Smooth muscle cell (in vitro differentiated cells): ENCODE data around the gene ZDHHC22. TPM values are rescaled to one million over a fixed set of nuclear protein-coding genes. Genes with fewer than 3 reads are reported as not detected.

Experiments used
- DNase-seq: peaks from one replicate; lab custom pipeline; 2025; ENCODE audit not compliant: unreplicated experiment; lab: John Stamatoyannopoulos, UW
- H2AFZ ChIP-seq: fragments of 200-600 bp; sonication (generic); 2 replicates; pipeline ENCODE4 v1.6.0; 2016; ENCODE audit warnings: antibody characterized with exemption, low read depth, mild to moderate bottlenecking
- H3F3A ChIP-seq: fragments of 200-600 bp; sonication (generic); 2 replicates; pipeline ENCODE4 v1.6.0; 2017; ENCODE audit warnings: antibody characterized with exemption, low read depth
- H3K27ac ChIP-seq: fragments of 200-600 bp; sonication (generic); 2 replicates; pipeline ENCODE4 v1.5.1; 2016; ENCODE audit warnings: low read depth, mild to moderate bottlenecking
- H3K27me3 ChIP-seq: fragments of 200-600 bp; sonication (generic); 2 replicates; pipeline ENCODE4 v1.6.1; 2016; ENCODE audit warnings: low read depth, mild to moderate bottlenecking
- H3K36me3 ChIP-seq: fragments of 200-600 bp; sonication (generic); 2 replicates; pipeline ENCODE4 v1.5.1; 2016; ENCODE audit warnings: low read depth
- H3K4me1 ChIP-seq: fragments of 200-600 bp; sonication (generic); 2 replicates; pipeline ENCODE4 v1.5.1; 2016; ENCODE audit warnings: low read depth
- H3K4me2 ChIP-seq: fragments of 200-600 bp; sonication (generic); 2 replicates; pipeline ENCODE4 v1.6.0; 2016; ENCODE audit warnings: mild to moderate bottlenecking
- H3K4me3 ChIP-seq: fragments of 200-600 bp; sonication (generic); 2 replicates; pipeline ENCODE4 v1.5.1; 2016; ENCODE audit warnings: mild to moderate bottlenecking
- H3K79me2 ChIP-seq: fragments of 200-600 bp; sonication (generic); 2 replicates; pipeline ENCODE4 v1.6.0; 2016; ENCODE audit warnings: low read depth, mild to moderate bottlenecking
- H3K9ac ChIP-seq: fragments of 200-600 bp; sonication (generic); 2 replicates; pipeline ENCODE4 v1.6.0; 2016; ENCODE audit warnings: low read depth
- H3K9me3 ChIP-seq: fragments of 200-600 bp; sonication (generic); replicated peaks from 2 replicates; pipeline ENCODE4 v1.5.1; 2016; ENCODE audit warnings: low read depth
- H4K20me1 ChIP-seq: fragments of 200-600 bp; sonication (generic); 2 replicates; pipeline ENCODE4 v1.6.0; 2016; ENCODE audit warnings: low read depth
- WGBS: methylation state at CpG from one replicate; pipeline ENCODE4 v1.1.7; 2016; ENCODE audit warnings: low lambda C conversion rate; 5-methylcytosine and 5-hydroxymethylcytosine counted together
- polyA plus RNA-seq: library from polyadenylated mRNA; unstranded; fragments of >200 nt; fragmentation: Nextera tagmentation; extraction: Ambion mirVana; gene quantifications from 2 replicates; pipeline ENCODE4 v1.2.1, GENCODE V29; 2016
- total RNA-seq: library from RNA; depleted of rRNA; stranded (reverse); fragments of >200 nt; gene quantifications from 2 replicates; pipeline ENCODE4 v1.2.3, GENCODE V29; 2014
- TF ChIP-seq, protein P1 (sequence below): fragments of 200-600 bp; sonication (generic); IDR thresholded peaks from 2 replicates; pipeline ENCODE4 v1.5.1; 2017; ENCODE audit warnings: borderline replicate concordance, mild to moderate bottlenecking, antibody characterized with exemption; ENCODE audit not compliant: insufficient read depth, poor library complexity, severe bottlenecking

Gene ZDHHC22
- total and polyA plus RNA-seq, 2 experiments from 2014 or later, result not detected

DNA sequence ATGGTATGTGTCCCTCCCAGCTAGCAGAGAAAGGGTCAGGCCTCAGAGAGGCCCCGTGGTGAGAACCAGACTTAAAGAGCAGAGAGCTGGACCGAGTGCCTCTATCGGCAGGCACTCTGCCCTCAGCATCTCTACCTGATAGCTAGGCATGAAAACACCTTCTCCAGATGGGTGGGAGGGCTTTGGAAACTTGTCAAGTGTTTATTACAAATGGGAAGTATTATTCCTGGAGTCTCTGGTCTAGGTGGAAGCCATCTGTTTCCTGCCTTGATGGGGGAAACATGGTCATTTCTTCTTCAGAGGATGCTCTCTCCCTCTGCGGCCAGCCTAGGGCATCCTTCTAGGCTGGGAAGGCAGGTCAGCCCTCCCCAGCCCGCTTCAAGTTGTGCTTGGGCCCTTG, 42.3 kb upstream of the ZDHHC22 start:
- Histone ChIP-seq H3K27me3 (no peaks in the 10 kb centered on the region), H3F3A (no peaks in the 10 kb centered on the region), H3K9ac (no peak overlapping the region), H3K9me3 (no peaks in the 10 kb centered on the region), H3K4me1 (peaks cover 7% of the 10 kb centered on the region), H3K4me3 (no peak overlapping the region), H3K79me2 (no peaks in the 10 kb centered on the region), H4K20me1 (peaks cover 37% of the 10 kb centered on the region), H2AFZ (no peak overlapping the region), H3K36me3 (no peaks in the 10 kb centered on the region), H3K27ac (no peak overlapping the region), H3K4me2 (peak overlapping the region; percentile 36)
- TF ChIP-seq, protein P1, sequence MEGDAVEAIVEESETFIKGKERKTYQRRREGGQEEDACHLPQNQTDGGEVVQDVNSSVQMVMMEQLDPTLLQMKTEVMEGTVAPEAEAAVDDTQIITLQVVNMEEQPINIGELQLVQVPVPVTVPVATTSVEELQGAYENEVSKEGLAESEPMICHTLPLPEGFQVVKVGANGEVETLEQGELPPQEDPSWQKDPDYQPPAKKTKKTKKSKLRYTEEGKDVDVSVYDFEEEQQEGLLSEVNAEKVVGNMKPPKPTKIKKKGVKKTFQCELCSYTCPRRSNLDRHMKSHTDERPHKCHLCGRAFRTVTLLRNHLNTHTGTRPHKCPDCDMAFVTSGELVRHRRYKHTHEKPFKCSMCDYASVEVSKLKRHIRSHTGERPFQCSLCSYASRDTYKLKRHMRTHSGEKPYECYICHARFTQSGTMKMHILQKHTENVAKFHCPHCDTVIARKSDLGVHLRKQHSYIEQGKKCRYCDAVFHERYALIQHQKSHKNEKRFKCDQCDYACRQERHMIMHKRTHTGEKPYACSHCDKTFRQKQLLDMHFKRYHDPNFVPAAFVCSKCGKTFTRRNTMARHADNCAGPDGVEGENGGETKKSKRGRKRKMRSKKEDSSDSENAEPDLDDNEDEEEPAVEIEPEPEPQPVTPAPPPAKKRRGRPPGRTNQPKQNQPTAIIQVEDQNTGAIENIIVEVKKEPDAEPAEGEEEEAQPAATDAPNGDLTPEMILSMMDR, result no peak
- no peak for DNase-seq
- WGBS, result 83% methylated on average over 5 of the region's 5 CpGs

DNA sequence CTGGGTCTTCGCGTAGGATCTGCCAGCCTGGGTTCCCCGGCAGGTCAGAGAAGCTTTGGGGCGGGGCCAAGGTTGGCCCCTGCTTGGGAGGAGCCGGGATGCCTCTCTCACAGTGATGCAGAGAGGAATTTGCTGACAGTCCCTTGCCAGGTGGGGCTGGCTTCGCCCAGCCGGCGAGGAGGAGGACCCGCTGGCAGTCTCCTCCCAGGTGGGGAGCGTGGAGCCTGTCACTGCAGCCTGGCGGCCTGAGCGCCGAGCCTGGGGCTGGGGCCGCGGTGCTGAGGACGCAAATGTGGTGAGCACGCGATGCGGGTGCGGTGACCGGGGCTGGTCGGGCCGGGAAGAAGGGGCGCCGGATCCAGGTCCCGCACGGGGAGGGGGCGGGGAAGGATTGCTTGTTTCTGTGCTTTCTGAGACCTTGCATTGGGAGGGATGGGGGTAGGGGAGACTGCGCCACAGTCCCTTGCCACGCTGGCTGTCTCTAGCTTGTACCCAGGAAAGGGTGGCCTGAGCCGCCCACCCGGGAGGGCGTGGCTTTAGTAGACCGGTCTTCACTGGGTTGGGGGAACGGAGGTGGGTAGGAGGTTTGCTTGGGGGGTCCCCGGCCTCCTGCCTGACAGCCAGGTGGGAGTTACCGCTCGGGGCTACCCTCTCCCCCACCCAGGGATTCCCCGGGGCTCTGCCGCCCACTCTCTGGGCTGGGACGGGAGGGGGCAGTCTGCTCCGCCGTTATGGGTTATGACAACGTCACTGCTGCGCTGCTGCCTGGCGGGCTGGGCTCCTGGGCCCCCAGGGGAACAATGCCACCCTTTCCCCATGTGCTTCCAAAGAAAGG, 40.2 kb upstream of the ZDHHC22 start, which contains the start of gene TMEM63C:
Gene TMEM63C (plus strand): TSS at position 196 of the 835 bp plus-strand sequence. CDS start 37,016 bp downstream, outside the sequence.
- Histone ChIP-seq H3K4me3 (peak within 1 kb of the TSS; percentile 61), H3K36me3 (no peaks in the 10 kb centered on the region), H3K79me2 (no peaks in the 10 kb centered on the region), H3K9ac (peak within 1 kb of the TSS; percentile 47), H3K4me2 (peak within 1 kb of the TSS; percentile 91), H3K4me1 (peaks cover under 1% of the 10 kb centered on the region), H3K9me3 (no peaks in the 10 kb centered on the region), H3F3A (no peaks in the 10 kb centered on the region), H4K20me1 (peaks cover 19% of the 10 kb centered on the region), H2AFZ (peak within 1 kb of the TSS; percentile 83), H3K27me3 (no peaks in the 10 kb centered on the region), H3K27ac (no peak within 1 kb of the TSS)
- peak; percentile 35 for DNase-seq
- 3% methylated on average over 41 of the region's 46 CpGs for WGBS
- TF ChIP-seq, protein P1, result no peak

DNA sequence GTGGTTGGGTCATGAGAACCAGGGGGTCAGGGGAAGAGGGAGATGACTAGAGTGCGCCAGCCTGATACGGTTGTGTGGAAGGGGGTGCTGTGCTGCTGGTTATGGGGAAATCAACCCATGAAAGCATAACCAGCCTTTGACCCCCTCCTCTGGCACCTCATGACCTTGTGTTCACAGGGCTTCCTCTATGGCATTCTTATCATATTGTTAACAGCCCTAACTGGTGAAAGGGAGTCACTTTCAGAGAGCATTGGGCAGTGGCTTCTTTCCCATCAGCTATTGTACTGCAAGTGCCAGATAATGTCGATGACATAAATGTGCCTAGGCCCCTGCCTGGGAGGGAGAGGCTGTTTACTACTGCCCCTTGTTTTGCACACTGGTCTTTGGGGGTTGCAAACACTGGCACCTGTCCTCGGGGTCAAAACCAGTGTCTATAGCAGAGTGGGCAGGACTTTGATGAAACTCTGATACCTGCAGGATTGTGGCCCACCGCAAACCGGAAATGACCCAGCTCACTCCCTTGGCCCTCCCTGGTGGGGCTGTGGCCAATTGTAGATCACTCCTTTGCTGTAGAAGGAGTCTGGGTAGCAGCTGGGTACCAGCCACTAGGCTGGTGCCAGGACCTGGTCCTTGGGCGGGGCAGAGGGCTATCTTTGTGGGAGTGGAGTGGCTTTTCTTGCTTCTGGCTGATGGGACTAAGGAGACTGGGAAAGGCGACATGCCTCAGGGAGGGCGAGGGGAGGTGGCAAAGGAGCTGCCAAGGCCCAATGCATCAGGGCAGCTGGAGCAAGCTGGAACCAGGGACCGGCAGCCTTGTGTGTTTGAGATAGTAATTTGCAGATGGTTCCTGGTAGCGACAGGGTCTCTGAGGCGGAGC, 39.4 kb upstream of the ZDHHC22 start:
- Histone ChIP-seq H3K27ac (no peak overlapping the region), H3K36me3 (no peaks in the 10 kb centered on the region), H4K20me1 (peaks cover 12% of the 10 kb centered on the region), H3K9ac (no peak overlapping the region), H3K4me3 (peak overlapping the region; percentile 61), H3K4me1 (no peaks in the 10 kb centered on the region), H3K9me3 (no peaks in the 10 kb centered on the region), H2AFZ (peak overlapping the region; percentile 83), H3F3A (no peaks in the 10 kb centered on the region), H3K79me2 (no peaks in the 10 kb centered on the region), H3K4me2 (peak overlapping the region; percentile 91), H3K27me3 (no peaks in the 10 kb centered on the region)
- TF ChIP-seq, protein P1, result no peak
- 48% methylated on average over 12 of the region's 12 CpGs for WGBS
- DNase-seq, result no peak
